GM12872 (cell line): ENCODE measurements around the gene F2.

Experiments
- CTCF ChIP-seq: IDR thresholded peaks from 3 replicates; pipeline ENCODE4 v1.5.1; 2011; ENCODE audit warnings: low read depth, mild to moderate bottlenecking, low read length, moderate library complexity; ENCODE audit not compliant: insufficient read depth

The F2 gene

GRCh38 chr11:46711303-46711702, 7.7 kb upstream of the F2 start:
- TF ChIP-seq CTCF = no peak

DNA sequence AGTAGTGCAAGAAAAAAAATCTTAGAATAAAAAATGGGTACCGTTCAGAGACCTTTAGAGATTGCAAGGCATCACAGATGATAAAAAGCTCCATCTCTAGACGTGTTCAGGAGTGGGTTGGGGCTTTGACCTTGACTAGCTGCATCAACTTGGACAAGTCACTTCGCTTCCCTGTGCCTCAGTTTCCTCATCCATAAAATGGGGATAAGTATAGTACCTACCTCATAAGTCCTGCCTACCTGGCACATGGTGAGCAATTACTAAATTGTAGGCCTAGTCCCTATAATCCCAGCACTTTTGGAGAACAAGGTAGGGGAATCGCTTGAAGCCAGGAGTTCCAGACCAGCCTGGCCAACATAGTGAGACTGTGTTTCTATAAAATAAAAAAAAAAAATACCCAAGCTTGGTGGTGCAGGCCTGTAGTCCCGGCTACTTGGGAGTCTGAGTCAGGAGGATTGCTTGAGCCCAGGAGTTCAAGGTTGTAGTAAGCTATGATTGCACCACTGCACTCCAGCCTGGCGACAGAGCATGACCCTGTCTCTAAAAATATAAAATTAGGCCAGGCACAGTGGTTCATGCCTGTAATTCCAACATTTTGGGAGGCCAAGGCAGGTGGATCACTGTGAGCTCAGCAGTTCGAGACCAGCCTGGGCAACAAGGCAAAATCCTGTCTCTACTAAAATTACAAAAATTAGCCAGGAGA, 6.0 kb upstream of the F2 start:
- TF ChIP-seq CTCF = no peak

DNA sequence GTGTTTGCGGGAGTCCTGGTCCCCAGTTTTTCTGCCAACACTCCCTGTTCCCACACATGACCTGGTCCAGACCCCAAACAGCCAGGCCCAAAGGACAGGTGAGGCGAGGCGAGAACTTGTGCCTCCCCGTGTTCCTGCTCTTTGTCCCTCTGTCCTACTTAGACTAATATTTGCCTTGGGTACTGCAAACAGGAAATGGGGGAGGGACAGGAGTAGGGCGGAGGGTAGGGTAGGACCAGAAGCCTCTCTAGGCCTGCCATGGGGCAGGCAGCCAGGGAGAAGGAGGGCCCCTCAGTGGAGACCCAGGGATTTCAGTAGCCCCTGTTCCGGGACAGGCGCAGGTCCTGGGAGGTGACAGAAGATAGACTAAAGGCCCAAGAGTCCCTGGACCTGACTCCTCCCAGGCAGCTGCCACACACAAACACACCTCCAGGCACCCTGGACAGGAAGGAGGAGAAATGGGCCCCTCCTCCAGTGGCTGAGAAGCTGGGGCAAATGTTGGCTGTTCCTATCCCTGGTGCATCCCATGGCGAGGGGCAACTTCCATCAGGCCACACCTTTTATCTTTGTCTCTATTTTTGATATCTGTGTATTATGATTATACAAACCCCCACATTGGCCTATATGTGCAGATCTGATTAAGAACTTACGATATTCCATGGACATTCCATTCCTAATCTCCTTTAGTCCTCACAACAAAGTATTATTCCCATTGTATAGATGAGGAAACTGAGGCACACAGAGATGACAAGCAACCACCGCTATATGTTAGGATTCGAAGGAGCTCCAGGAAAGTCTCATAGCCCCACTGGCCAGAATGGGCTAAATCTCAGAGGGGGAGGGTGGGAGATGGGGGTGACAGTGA, 626 bp upstream of the F2 start:
- no peak for TF ChIP-seq CTCF

- TF ChIP-seq CTCF = no peak
Observed at GRCh38 chr11:46719543-46720218, 668 bp downstream of the F2 start.

DNA sequence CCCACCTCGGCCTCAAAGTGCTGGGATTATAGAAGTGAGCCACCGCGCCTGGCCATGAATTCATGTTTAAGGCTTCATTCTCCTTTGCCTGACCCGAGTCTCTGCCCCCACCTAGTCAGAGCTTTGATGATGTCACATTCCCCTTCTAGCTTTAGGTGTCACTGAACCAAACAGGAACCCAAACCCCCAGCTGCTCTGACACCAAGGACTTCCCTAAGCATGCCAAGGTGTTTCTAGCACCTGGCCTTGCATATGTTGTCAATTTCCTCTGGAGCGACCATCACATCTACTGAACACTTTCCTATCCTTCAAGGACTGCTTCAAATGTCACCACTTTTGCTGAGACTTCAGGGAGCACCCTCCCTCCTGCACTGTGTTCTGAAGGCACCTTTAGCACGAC, 2.3 kb downstream of the F2 start:
- no peak for TF ChIP-seq CTCF

- TF ChIP-seq CTCF = no peak
Observed at GRCh38 chr11:46722566-46723358, 3.7 kb downstream of the F2 start.

DNA sequence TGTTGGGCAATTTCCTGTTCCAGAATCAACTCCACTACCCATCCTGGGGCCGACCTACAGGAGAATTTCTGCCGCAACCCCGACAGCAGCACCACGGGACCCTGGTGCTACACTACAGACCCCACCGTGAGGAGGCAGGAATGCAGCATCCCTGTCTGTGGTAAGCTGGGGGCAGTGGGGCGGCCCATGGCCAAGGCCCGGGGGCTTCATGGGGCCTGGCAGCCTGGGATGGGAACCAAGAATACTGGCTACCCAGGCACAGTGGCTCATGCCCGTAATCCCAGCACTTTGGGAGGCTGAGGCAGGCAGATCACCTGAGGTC, 4.3 kb downstream of the F2 start:
- no peak for TF ChIP-seq CTCF
